PC-3 (cell line): Measurements from ENCODE around the gene ACP4. TPM values are rescaled to one million over a fixed set of nuclear protein-coding genes. Genes with fewer than 3 reads are reported as not detected.
A peak's percentile ranks its signal among the peaks of the same experiment; 100 is the strongest.
"Not testable (repeated sequence)": the region's sequence is repeated elsewhere in the genome, so short reads cannot be mapped to it uniquely, and the experiment has no call there.

Experiments used
- ATAC-seq: fragments of 200-7000 bp; cut with Tn5 transposase; 2 replicates; pipeline ENCODE4 v1.9.1; 2020; ENCODE audit warnings: mild to moderate bottlenecking, moderate library complexity
- BruUV-seq: library from RNA; stranded (reverse); fragments of 400-500 nt; replicated peaks from 2 replicates; lab custom pipeline; 2021; lab: Mats Ljungman, UMichigan
- CTCF ChIA-PET: fragments of 300-600 bp; sonication (Branson Sonifier 250); formaldehyde crosslinking; loops from one replicate; lab custom pipeline; 2022; ENCODE audit warnings: antibody characterized with exemption; lab: Charles Lee
- POLR2A ChIA-PET: fragments of 300-600 bp; sonication (Branson Sonifier 250); formaldehyde crosslinking; loops from one replicate; lab custom pipeline; 2022; ENCODE audit warnings: antibody characterized with exemption; ENCODE audit not compliant: unreplicated experiment; lab: Charles Lee
- DNase-seq: peaks from one replicate; pipeline ENCODE4 v3.0.0-alpha.2; 2015
- H2AFZ ChIP-seq: fragments of 300-600 bp; sonication (generic); 2 replicates; pipeline ENCODE4 v1.6.0; 2016; ENCODE audit warnings: antibody characterized with exemption, low read length
- H3F3A ChIP-seq: fragments of 300-600 bp; sonication (generic); one replicate; pipeline ENCODE4 v1.6.0; 2017; ENCODE audit warnings: antibody characterized with exemption, low read length, control low read depth, mild to moderate bottlenecking; ENCODE audit not compliant: unreplicated experiment
- H3K27ac ChIP-seq: fragments of 300-600 bp; sonication (generic); 2 replicates; pipeline ENCODE4 v1.5.1; 2016; ENCODE audit warnings: mild to moderate bottlenecking, low read length
- H3K27me3 ChIP-seq: fragments of 300-600 bp; sonication (generic); 2 replicates; pipeline ENCODE4 v1.6.1; 2016; ENCODE audit warnings: low read length, mixed read lengths
- H3K36me3 ChIP-seq: fragments of 300-600 bp; sonication (generic); 2 replicates; pipeline ENCODE4 v1.6.1; 2016; ENCODE audit warnings: low read depth, mixed run types, low read length, mixed read lengths
- H3K4me1 ChIP-seq: fragments of 300-600 bp; sonication (generic); 2 replicates; pipeline ENCODE4 v1.5.1; 2016; ENCODE audit warnings: low read length; ENCODE audit not compliant: insufficient read depth
- H3K4me2 ChIP-seq: fragments of 300-600 bp; sonication (generic); 2 replicates; pipeline ENCODE4 v1.6.0; 2016; ENCODE audit warnings: low read length
- H3K4me3 ChIP-seq: fragments of 300-600 bp; sonication (generic); 2 replicates; pipeline ENCODE4 v1.5.1; 2016; ENCODE audit warnings: mild to moderate bottlenecking, low read length, mixed read lengths
- H3K79me2 ChIP-seq: fragments of 300-600 bp; sonication (generic); 2 replicates; pipeline ENCODE4 v1.6.1; 2017; ENCODE audit warnings: low read length, mixed read lengths
- H3K9ac ChIP-seq: fragments of 300-600 bp; sonication (generic); 2 replicates; pipeline ENCODE4 v1.6.0; 2016; ENCODE audit warnings: mild to moderate bottlenecking, low read length
- H3K9me2 ChIP-seq: fragments of 300-600 bp; sonication (generic); replicated peaks from 2 replicates; pipeline ENCODE4 v1.6.1; 2016; ENCODE audit warnings: mixed run types, low read length, mixed read lengths
- H3K9me3 ChIP-seq: fragments of 300-600 bp; sonication (generic); 2 replicates; pipeline ENCODE4 v1.6.1; 2016; ENCODE audit warnings: low read length, mixed read lengths
- H4K20me1 ChIP-seq: fragments of 300-600 bp; sonication (generic); 2 replicates; pipeline ENCODE4 v1.6.1; 2016; ENCODE audit warnings: low read length, mixed read lengths
- CTCF ChIP-seq: fragments of 300-600 bp; sonication (generic); conservative IDR thresholded peaks from 2 replicates; pipeline ENCODE4 v1.5.1; 2017; ENCODE audit warnings: antibody characterized with exemption, low read depth, mild to moderate bottlenecking, low read length
- EZH2 ChIP-seq: fragments of 300-600 bp; sonication (generic); IDR thresholded peaks from one replicate; pipeline ENCODE4 v1.6.1; 2017; ENCODE audit warnings: antibody characterized with exemption, mild to moderate bottlenecking, low read length; ENCODE audit not compliant: unreplicated experiment
- EZH2phosphoT487 ChIP-seq: fragments of 300-600 bp; sonication (generic); IDR thresholded peaks from 2 replicates; pipeline ENCODE4 v1.6.1; 2018; ENCODE audit warnings: mild to moderate bottlenecking, antibody characterized with exemption, low read length, borderline replicate concordance
- intact Hi-C: fragments of 100-400 bp; cut with micrococcal nuclease; formaldehyde crosslinking; loops from 2 replicates; pipeline ENCODE4 v1.9.0; 2023
- total RNA-seq: library from RNA; depleted of rRNA; stranded (reverse); fragments of >200 nt; gene quantifications from 2 replicates; pipeline ENCODE4 v1.2.3, GENCODE V29; 2014

ACP4 gene
- total RNA-seq, 1 experiment from 2014 or later: not detected

- H3K27ac ChIP-seq, H4K20me1 ChIP-seq, H3K9me2 ChIP-seq, H3K4me1 ChIP-seq, POLR2A ChIA-PET, CTCF ChIA-PET, BruUV-seq, H3K4me3 ChIP-seq, DNase-seq, H3K4me2 ChIP-seq, intact Hi-C loops, ATAC-seq, H3K36me3 ChIP-seq, H3K9ac ChIP-seq, H3K79me2 ChIP-seq, H3F3A ChIP-seq, H2AFZ ChIP-seq, H3K9me3 ChIP-seq: not testable (repeated sequence)
- peaks cover 15% of the 10 kb centered on the region for H3K27me3 ChIP-seq
Observed at GRCh38 chr19:50759076-50759475, 31.1 kb upstream of the ACP4 start.

- no peak for ATAC-seq
- H3K4me1 ChIP-seq: no peaks in the 10 kb centered on the region
- no peak overlapping the region for H2AFZ ChIP-seq
- CTCF ChIA-PET: no interaction called here
- peaks cover 13% of the 10 kb centered on the region for H3K27me3 ChIP-seq
- no TSS peak for BruUV-seq
- H3F3A ChIP-seq: no peaks in the 10 kb centered on the region
- no peaks in the 10 kb centered on the region for H3K36me3 ChIP-seq
- no peaks in the 10 kb centered on the region for H3K79me2 ChIP-seq
- no peak overlapping the region for H3K27ac ChIP-seq
- no peaks in the 10 kb centered on the region for H4K20me1 ChIP-seq
- DNase-seq: peak; percentile 44
- POLR2A ChIA-PET: no interaction called here
- H3K4me3 ChIP-seq: no peak overlapping the region
- intact Hi-C loops: no loop called here
- no peak for TF ChIP-seq EZH2phosphoT487
- TF ChIP-seq EZH2: no peak
- no peak for TF ChIP-seq CTCF
- no peak overlapping the region for H3K9ac ChIP-seq
- no peaks in the 10 kb centered on the region for H3K9me2 ChIP-seq
- no peak overlapping the region for H3K4me2 ChIP-seq
- H3K9me3 ChIP-seq: no peaks in the 10 kb centered on the region
Observed at GRCh38 chr19:50759886-50760285, 30.3 kb upstream of the ACP4 start.

GRCh38 chr19:50761501-50761900 lies 28.7 kb upstream of the ACP4 start:
- H3K4me2 ChIP-seq, H3K27ac ChIP-seq, H3K9me3 ChIP-seq, intact Hi-C loops, H2AFZ ChIP-seq, H3F3A ChIP-seq, BruUV-seq, H3K4me1 ChIP-seq, H4K20me1 ChIP-seq, H3K9me2 ChIP-seq, ATAC-seq, DNase-seq, POLR2A ChIA-PET, H3K4me3 ChIP-seq, H3K79me2 ChIP-seq, H3K36me3 ChIP-seq, H3K9ac ChIP-seq: not testable (repeated sequence)
- peaks cover 17% of the 10 kb centered on the region; the same call in 1 of the 2 replicates for H3K27me3 ChIP-seq
- CTCF ChIA-PET: interaction anchor here (0.7 kb wide), 1 partner anchor 19 kb away, joined by 9 read pairs; no protein-coding TSS in a partner anchor

- H2AFZ ChIP-seq, H3K79me2 ChIP-seq, ATAC-seq, H3K4me3 ChIP-seq, DNase-seq, H3K9me3 ChIP-seq, H3F3A ChIP-seq, H3K9ac ChIP-seq, H4K20me1 ChIP-seq, H3K4me1 ChIP-seq, CTCF ChIA-PET, POLR2A ChIA-PET, BruUV-seq, H3K36me3 ChIP-seq, intact Hi-C loops, H3K4me2 ChIP-seq, H3K9me2 ChIP-seq, H3K27ac ChIP-seq: not testable (repeated sequence)
- H3K27me3 ChIP-seq: peaks cover 17% of the 10 kb centered on the region; the same call in 1 of the 2 replicates
Observed at GRCh38 chr19:50763521-50763920, 26.7 kb upstream of the ACP4 start.
